Keratinocyte (primary cell): ENCODE measurements around the gene PLPP3.

ENCODE experiments used
- CTCF ChIP-seq, 3 experiments: IDR thresholded peaks in 1 of 3; conservative IDR thresholded peaks in 1 of 3; optimal IDR thresholded peaks in 1 of 3; 2 replicates in 2 of 3; 3 replicates in 1 of 3; pipeline versions ENCODE3 to v1.5.1; 2011; ENCODE audit warnings: low read length in 3 of 3, mild to moderate bottlenecking in 3 of 3, moderate library complexity in 2 of 3, control low read depth in 1 of 3, inconsistent platforms in 1 of 3; ENCODE audit not compliant: insufficient read depth in 2 of 3; ENCODE audit errors: extremely low read depth in 1 of 3
- EZH2 ChIP-seq: IDR thresholded peaks from one replicate; pipeline ENCODE4 v1.6.1; 2012; ENCODE audit warnings: inconsistent platforms, mild to moderate bottlenecking, low read length, moderate library complexity

- TF ChIP-seq CTCF (optimal IDR thresholded peaks at IDR 0.05 in 1 of 3, IDR thresholded peaks at IDR 0.05 in 1 of 3, conservative IDR thresholded peaks at IDR 0.05 in 1 of 3; ENCODE audit: extremely low read depth in 1 of 3, insufficient read depth in 2 of 3, low read length in 3 of 3) (no peak), EZH2 (no peak)
Observed at GRCh38 chr1:56543783-56544612, 35.4 kb downstream of the PLPP3 start.
